WTC11 (cell line): ENCODE measurements around the gene SNX19.

ENCODE experiments used
- FOXJ3 ChIP-seq: sonication (generic); formaldehyde crosslinking; IDR thresholded peaks from 2 replicates; pipeline ENCODE4 v1.9.0; 2021; ENCODE audit warnings: missing genetic modification reagents, mild to moderate bottlenecking, borderline replicate concordance
- FOXK1 ChIP-seq: sonication (generic); formaldehyde crosslinking; IDR thresholded peaks from 2 replicates; pipeline ENCODE4 v1.8.0; 2022; ENCODE audit warnings: mild to moderate bottlenecking, moderate library complexity, missing genetic modification reagents
- TEAD4 ChIP-seq: sonication (generic); formaldehyde crosslinking; IDR thresholded peaks from 2 replicates; pipeline ENCODE4 v1.8.0; 2022; ENCODE audit warnings: mild to moderate bottlenecking, missing genetic modification reagents
- TF ChIP-seq, protein P1 (sequence below): sonication (generic); formaldehyde crosslinking; IDR thresholded peaks from 2 replicates; pipeline ENCODE4 v1.8.0; 2022; ENCODE audit warnings: mild to moderate bottlenecking, missing genetic modification reagents
- TF ChIP-seq, protein P2 (sequence below): fragments of 250-450 bp; sonication (Bioruptor Pico); IDR thresholded peaks from 2 replicates; pipeline ENCODE4 v1.9.0; 2021; ENCODE audit warnings: mild to moderate bottlenecking
- TF ChIP-seq, protein P3 (sequence below): sonication (generic); formaldehyde crosslinking; IDR thresholded peaks from 2 replicates; pipeline ENCODE4 v1.8.0; 2022; ENCODE audit warnings: mild to moderate bottlenecking, missing genetic modification reagents
- TF ChIP-seq, protein P4 (sequence below): fragments of 200-600 bp; IDR thresholded peaks from 2 replicates; pipeline ENCODE4 v1.8.0; 2022; ENCODE audit warnings: antibody characterized with exemption
- TF ChIP-seq, protein P5 (sequence below): sonication (generic); formaldehyde crosslinking; conservative IDR thresholded peaks from 2 replicates; pipeline ENCODE4 v1.8.1; 2023; ENCODE audit warnings: mild to moderate bottlenecking, low read depth, missing genetic modification reagents, moderate library complexity
- TF ChIP-seq, protein P6 (sequence below): sonication (generic); formaldehyde crosslinking; IDR thresholded peaks from 2 replicates; pipeline ENCODE4 v1.8.0; 2023; ENCODE audit warnings: missing genetic modification reagents
- TF ChIP-seq, protein P7 (sequence below): sonication (generic); formaldehyde crosslinking; IDR thresholded peaks from 2 replicates; pipeline ENCODE4 v1.8.1; 2023; ENCODE audit warnings: mild to moderate bottlenecking, missing genetic modification reagents, moderate library complexity

DNA sequence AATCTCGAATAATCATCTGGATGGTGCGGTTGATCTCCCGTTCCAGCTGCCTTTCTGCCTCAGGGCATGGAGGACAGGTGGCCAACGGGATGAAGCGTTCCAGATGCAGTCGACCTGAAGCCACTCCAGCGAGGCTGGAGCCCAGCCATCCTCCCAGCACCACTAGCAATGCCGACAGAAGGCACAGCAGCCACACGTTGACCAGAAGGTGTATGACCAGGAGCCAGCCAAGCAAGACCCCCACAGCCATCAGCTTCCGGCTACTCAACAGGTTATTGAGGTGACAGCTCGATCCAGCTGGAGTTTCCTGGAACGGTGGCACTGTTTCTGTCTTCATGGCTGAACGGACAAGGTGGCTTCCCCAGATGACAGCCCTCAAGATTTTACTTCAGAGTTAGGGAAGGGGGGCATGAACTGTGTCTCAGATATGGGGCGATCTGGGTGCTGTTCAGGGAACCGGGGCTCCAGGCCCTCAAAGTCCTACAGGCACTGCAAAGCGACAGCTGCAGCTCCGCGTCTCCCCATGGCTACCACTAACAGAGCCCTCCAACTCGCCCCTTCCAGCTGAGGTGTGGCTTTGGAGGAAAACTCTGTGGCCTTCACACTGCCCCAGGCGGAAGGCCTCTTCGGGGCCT lies 559 bp downstream of the SNX19 start:
- TF ChIP-seq, protein P1, sequence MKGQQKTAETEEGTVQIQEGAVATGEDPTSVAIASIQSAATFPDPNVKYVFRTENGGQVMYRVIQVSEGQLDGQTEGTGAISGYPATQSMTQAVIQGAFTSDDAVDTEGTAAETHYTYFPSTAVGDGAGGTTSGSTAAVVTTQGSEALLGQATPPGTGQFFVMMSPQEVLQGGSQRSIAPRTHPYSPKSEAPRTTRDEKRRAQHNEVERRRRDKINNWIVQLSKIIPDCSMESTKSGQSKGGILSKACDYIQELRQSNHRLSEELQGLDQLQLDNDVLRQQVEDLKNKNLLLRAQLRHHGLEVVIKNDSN (CRISPR knock-in tag), result no peak
- TF ChIP-seq, protein P2, sequence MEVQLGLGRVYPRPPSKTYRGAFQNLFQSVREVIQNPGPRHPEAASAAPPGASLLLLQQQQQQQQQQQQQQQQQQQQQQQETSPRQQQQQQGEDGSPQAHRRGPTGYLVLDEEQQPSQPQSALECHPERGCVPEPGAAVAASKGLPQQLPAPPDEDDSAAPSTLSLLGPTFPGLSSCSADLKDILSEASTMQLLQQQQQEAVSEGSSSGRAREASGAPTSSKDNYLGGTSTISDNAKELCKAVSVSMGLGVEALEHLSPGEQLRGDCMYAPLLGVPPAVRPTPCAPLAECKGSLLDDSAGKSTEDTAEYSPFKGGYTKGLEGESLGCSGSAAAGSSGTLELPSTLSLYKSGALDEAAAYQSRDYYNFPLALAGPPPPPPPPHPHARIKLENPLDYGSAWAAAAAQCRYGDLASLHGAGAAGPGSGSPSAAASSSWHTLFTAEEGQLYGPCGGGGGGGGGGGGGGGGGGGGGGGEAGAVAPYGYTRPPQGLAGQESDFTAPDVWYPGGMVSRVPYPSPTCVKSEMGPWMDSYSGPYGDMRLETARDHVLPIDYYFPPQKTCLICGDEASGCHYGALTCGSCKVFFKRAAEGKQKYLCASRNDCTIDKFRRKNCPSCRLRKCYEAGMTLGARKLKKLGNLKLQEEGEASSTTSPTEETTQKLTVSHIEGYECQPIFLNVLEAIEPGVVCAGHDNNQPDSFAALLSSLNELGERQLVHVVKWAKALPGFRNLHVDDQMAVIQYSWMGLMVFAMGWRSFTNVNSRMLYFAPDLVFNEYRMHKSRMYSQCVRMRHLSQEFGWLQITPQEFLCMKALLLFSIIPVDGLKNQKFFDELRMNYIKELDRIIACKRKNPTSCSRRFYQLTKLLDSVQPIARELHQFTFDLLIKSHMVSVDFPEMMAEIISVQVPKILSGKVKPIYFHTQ (CRISPR knock-in tag), result no peak
- TF ChIP-seq, protein P3, sequence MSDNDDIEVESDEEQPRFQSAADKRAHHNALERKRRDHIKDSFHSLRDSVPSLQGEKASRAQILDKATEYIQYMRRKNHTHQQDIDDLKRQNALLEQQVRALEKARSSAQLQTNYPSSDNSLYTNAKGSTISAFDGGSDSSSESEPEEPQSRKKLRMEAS, result no peak
- TF ChIP-seq, protein P4, sequence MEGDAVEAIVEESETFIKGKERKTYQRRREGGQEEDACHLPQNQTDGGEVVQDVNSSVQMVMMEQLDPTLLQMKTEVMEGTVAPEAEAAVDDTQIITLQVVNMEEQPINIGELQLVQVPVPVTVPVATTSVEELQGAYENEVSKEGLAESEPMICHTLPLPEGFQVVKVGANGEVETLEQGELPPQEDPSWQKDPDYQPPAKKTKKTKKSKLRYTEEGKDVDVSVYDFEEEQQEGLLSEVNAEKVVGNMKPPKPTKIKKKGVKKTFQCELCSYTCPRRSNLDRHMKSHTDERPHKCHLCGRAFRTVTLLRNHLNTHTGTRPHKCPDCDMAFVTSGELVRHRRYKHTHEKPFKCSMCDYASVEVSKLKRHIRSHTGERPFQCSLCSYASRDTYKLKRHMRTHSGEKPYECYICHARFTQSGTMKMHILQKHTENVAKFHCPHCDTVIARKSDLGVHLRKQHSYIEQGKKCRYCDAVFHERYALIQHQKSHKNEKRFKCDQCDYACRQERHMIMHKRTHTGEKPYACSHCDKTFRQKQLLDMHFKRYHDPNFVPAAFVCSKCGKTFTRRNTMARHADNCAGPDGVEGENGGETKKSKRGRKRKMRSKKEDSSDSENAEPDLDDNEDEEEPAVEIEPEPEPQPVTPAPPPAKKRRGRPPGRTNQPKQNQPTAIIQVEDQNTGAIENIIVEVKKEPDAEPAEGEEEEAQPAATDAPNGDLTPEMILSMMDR, result no peak
- TF ChIP-seq TEAD4 (CRISPR knock-in tag) (no peak), FOXJ3 (CRISPR knock-in tag) (no peak), FOXK1 (CRISPR knock-in tag) (no peak)
- TF ChIP-seq, protein P5, sequence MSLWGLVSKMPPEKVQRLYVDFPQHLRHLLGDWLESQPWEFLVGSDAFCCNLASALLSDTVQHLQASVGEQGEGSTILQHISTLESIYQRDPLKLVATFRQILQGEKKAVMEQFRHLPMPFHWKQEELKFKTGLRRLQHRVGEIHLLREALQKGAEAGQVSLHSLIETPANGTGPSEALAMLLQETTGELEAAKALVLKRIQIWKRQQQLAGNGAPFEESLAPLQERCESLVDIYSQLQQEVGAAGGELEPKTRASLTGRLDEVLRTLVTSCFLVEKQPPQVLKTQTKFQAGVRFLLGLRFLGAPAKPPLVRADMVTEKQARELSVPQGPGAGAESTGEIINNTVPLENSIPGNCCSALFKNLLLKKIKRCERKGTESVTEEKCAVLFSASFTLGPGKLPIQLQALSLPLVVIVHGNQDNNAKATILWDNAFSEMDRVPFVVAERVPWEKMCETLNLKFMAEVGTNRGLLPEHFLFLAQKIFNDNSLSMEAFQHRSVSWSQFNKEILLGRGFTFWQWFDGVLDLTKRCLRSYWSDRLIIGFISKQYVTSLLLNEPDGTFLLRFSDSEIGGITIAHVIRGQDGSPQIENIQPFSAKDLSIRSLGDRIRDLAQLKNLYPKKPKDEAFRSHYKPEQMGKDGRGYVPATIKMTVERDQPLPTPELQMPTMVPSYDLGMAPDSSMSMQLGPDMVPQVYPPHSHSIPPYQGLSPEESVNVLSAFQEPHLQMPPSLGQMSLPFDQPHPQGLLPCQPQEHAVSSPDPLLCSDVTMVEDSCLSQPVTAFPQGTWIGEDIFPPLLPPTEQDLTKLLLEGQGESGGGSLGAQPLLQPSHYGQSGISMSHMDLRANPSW (CRISPR knock-in tag), result no peak
- TF ChIP-seq, protein P6, sequence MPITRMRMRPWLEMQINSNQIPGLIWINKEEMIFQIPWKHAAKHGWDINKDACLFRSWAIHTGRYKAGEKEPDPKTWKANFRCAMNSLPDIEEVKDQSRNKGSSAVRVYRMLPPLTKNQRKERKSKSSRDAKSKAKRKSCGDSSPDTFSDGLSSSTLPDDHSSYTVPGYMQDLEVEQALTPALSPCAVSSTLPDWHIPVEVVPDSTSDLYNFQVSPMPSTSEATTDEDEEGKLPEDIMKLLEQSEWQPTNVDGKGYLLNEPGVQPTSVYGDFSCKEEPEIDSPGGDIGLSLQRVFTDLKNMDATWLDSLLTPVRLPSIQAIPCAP, result no peak
- TF ChIP-seq, protein P7, sequence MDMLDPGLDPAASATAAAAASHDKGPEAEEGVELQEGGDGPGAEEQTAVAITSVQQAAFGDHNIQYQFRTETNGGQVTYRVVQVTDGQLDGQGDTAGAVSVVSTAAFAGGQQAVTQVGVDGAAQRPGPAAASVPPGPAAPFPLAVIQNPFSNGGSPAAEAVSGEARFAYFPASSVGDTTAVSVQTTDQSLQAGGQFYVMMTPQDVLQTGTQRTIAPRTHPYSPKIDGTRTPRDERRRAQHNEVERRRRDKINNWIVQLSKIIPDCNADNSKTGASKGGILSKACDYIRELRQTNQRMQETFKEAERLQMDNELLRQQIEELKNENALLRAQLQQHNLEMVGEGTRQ (CRISPR knock-in tag), result no peak
